NT2/D1 (cell line): ENCODE results near the gene FTO.

ENCODE experiments used
- YY1 ChIP-seq: IDR thresholded peaks from 2 replicates; pipeline ENCODE4 v1.6.1; 2011; ENCODE audit not compliant: insufficient read length, insufficient read depth
- ZNF274 ChIP-seq: IDR thresholded peaks from 2 replicates; pipeline ENCODE4 v1.6.1; 2011; ENCODE audit warnings: mild to moderate bottlenecking, low read depth, low read length

DNA sequence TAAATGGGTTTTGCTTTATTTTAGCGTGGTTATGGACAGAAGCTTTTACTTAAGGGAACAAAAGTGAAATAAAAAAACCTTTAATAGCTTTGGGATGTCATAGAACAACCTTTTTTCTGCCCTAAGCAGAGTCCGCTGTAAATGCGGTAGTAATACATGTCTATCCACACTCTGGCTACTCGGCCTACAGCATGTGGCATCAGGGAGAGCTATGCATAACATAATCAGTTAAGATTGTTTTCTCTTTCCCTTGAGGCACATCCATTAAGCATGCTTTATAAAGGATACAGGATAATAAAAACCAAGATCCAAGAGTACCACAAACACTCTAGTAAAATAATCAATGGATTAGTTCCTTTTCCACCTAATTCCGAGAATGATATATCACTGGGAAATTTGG lies 10.6 kb upstream of the FTO start:
- TF ChIP-seq YY1 (no peak), ZNF274 (no peak)
